A673 (cell line): ENCODE measurements around the gene DNAJC22.

Source experiments
- EZH2 ChIP-seq: fragments of 200-600 bp; sonication (generic); IDR thresholded peaks from 2 replicates; pipeline ENCODE4 v1.6.1; 2017; ENCODE audit warnings: borderline replicate concordance, low read depth, mild to moderate bottlenecking, mixed read lengths, antibody characterized with exemption, low read length; ENCODE audit not compliant: poor library complexity, severe bottlenecking
- TF ChIP-seq, protein P1 (sequence below): fragments of 300-800, 200-600 bp; sonication (generic); conservative IDR thresholded peaks from 2 replicates; pipeline ENCODE4 v1.5.1; 2017; ENCODE audit warnings: low read depth, mild to moderate bottlenecking, antibody characterized with exemption, low read length, moderate library complexity, mixed read lengths

DNA sequence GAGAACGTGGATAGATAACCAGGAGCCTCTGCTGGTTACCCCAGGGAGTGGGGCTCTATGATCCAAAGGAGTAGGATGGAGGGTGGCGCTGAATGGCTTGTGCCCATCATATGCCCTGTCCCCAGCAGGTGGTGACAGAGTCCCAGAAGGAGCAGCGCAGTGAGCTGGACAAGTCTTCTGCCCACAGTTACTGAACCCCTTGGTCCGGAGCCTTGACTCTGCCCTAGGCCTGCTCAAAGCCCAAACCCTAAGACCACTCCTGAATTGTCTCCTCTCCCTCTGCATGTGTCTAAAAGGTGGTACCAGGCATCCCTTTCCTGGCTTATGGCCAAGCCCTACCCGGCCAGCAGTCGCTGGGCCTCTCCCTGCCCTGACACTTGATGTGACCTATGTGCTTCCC, 48.5 kb upstream of the DNAJC22 start:
- no peak for TF ChIP-seq EZH2
- TF ChIP-seq, protein P1, sequence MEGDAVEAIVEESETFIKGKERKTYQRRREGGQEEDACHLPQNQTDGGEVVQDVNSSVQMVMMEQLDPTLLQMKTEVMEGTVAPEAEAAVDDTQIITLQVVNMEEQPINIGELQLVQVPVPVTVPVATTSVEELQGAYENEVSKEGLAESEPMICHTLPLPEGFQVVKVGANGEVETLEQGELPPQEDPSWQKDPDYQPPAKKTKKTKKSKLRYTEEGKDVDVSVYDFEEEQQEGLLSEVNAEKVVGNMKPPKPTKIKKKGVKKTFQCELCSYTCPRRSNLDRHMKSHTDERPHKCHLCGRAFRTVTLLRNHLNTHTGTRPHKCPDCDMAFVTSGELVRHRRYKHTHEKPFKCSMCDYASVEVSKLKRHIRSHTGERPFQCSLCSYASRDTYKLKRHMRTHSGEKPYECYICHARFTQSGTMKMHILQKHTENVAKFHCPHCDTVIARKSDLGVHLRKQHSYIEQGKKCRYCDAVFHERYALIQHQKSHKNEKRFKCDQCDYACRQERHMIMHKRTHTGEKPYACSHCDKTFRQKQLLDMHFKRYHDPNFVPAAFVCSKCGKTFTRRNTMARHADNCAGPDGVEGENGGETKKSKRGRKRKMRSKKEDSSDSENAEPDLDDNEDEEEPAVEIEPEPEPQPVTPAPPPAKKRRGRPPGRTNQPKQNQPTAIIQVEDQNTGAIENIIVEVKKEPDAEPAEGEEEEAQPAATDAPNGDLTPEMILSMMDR: no peak
